ENCODE data around the gene HOXA9.
A peak's percentile ranks its signal among the peaks of the same experiment; 100 is the strongest.

The HOXA9 gene

GRCh38 chr7:27124902-27125689, 40.2 kb downstream of the HOXA9 start:
- no peak for DNase-seq

DNA sequence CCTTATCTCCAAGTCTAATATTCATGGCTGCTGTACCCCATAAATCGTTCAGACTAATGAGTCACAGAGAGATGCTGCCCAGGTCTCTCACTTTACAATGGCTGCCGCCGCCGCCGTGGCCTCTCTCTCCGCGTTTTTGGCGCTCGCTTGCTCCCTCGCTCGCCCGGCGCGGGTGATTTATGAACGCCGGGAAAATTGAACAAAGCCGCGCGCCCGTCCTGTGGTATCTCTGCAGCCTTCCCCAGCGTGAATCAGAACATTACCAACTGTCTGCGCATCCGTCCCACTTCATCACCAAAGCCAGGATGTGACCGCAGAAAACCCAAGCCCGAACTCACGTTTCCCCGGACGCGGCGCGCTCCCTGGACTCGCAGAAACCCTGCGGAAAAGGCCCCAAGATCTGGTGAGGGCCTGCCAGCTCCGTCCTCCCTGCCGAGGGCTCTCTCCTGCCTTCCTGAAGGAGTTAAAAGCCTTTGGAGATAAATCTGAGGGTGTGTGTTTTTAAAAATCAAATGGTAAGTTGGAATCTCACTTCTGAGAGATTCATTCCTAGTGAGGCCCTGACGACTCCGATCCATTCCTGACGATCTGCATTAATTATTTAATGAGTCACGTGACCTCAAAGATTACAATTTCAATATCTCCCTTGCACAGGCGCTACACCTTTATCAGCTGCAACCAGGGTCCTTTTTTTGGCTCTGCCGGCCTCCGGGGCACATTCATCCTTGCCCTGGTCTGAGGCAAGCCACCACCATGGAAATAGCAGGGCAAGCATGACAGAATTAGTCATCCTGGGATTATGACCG, 41.0 kb downstream of the HOXA9 start:
- peak; percentile 79 for DNase-seq

GRCh38 chr7:27123477-27124053, 41.8 kb downstream of the HOXA9 start:
- DNase-seq = no peak

- no peak for DNase-seq
Measured at GRCh38 chr7:27123007-27123476, 42.3 kb downstream of the HOXA9 start.

DNA sequence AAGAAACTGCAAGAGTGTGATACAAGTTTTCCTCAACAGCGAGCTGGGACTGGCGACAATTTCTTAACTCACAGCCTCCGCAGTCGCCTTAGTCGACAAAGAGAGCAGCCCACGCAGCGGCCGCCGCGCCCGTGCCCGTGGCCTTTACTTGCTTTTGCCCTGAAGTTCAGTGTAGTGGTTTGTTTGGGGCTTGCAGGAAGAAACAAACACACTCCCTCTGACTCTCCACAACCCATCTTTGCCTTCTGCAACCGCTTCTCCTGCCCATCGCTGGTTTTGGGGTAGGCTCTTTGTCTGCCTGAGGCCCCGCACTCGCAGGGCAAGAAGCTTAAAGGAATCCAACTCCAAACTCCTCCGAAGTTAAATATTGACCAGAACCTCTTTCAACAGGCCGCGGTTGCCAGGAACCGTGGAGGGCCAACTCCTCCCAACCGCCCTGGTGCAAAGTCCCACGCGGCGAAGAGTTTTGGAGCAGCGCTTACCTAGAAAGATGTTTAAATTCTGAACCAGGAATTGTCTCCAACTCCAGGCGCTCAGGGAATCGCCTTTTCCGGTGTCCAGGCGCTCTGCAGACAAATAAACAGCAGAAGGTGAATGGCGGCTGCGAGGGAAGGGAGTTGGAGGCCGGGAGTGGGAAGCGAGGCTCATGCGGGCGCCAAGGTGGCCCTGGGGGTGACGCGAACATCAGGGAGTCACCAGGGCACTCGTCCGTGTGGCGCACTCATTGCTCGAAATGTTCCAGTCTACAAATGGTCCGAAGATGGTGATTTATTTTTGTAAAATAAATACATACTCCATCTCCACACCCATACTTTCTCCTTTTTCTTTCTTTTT, 43.0 kb downstream of the HOXA9 start:
- DNase-seq = no peak

DNA sequence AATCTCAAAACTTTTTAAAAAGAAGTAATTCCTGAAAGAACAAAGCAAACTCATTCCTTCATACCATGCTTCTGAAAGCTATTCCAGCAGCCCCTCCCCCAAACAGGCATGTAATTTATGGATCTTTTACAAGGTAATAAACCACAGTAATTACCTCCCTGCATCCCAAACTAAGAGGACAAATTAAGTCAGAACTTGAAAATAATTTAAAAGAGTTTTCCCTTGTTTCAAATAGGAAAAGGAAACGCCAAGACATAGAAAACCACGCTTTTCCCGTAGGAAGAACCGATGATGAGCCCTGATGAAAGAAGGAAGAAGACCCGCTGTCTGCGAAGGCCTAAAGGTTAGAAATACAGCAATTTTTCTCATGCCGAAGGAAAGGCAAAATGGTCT, 43.7 kb downstream of the HOXA9 start:
- no peak for DNase-seq

DNA sequence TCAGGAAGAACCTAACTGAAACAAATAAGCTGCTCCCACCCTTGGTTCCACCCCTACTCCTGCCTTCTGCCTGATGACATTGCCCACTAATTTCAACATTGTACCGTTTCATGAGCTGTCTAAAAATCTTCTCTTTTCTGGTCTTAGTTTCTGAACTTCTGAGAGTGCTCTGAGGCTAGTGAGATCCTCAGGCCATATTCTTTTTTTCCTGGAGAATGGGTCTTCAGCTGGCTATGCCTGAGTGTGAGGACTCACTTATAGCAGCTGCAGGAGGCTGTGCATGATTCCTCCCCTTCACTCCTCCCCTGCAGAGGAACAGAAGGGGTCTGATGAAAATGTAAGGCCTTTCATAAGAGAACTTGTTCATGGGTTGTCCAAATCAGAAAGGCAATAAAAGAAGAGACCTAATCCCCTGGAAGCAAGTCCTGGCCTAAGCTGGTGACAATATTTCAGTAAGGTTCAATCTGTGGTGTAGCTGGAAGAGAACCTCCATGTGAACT, 45.9 kb downstream of the HOXA9 start:
- DNase-seq = no peak

DNA sequence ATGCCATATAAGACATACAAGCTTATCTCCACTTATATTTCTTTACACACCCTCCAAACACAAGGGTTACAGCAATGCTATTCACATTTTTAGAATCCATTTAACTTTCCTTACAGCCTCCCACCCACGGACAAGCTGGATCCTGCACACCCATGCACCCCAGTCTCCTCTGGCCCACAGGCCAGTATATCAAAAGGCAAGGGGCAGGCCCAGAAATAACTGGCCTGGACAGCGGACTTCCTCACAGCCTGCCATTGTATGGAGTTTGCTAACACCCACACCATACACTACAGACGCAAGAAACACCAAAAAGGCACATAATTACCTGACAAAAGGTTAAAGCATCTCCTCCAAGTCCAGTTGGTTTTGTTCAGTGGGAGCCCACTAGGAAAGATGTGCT, 46.8 kb downstream of the HOXA9 start:
- DNase-seq = no peak

- no peak for DNase-seq
Measured at GRCh38 chr7:27117887-27118491, 47.3 kb downstream of the HOXA9 start.

DNA sequence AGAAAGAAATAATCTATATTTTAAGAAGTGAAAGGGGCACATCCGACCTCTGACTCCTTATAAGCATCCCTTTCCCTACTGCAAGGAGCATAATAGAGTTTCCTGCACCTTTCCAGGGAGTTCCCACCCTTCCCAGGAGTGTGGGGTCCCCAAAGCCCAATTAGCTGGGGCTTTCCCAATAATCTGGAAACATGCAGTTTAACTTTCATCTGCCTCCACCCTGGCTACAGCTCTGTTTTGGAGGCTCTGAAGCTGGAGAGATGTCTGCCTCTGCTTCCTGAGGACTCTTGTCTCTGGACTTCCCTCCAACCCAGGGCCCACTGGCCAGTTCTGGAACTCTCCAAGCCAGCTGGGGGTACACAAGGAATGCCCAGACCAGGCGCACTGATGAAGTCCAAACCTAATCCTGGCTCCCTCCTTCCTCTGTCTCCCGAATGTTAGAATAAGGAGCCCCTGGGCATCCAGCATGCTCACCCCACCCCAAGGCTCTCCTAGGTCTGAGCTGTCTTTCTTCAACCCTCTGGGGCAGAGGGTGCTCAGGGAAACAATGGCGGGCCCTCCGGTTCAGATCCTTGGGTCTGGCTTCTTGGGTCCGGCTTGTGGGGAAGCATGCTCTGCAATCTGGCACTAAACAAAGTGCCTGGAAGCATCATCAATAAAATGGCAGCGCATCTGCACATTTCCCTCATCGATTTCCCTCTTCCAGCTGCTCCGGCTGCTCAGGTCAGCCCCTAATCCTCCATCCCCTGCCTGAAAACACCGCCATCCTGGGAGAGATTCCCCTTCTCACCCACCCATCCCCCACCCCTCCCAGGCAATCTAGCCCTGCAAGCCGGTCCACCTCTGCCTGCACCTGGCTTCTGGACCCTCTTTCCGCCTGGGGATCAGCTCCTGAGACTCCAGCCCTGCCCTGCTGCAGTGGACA, 48.1 kb downstream of the HOXA9 start:
- no peak for DNase-seq

GRCh38 chr7:27116031-27116961, 49.0 kb downstream of the HOXA9 start:
- no peak for DNase-seq

DNA sequence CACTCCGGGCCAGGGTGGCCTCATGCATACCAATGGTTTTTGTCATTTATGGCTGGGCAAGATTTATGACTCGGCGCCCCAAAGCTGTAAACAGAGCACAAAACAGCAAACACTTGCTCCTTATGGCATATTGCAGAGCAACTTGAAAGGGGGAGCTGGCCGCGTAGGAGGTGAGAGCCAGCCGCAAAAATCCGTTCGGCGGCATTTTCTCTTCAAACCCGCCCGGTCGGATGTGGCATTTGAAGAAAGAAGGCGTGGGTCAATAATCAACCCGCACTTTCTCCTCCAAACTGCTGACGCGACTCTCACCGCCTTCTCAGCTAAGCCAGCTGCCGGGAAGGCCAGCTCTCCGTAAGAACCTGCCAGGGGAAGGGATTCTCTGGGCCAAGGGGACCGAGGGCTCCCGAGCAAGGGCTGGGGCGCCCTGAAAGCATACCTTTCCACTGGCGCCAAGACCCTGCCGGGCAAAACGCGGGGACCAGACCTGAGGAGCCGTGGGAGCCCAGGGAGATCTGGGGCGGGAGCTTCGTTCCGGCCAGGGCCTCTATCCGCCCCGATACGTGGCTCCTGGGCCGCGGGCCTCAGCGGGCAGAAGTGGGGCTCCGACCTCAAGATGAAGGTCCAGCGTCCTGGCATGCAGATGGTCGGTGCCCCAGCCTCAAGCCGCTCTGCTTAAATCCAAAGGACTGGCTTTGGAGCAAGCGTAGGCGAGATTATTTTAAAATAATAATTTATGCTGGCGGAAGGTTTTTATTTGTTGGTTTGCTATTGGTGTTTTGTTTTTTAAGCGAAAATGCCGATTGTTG, 49.9 kb downstream of the HOXA9 start:
- peak; percentile 86 for DNase-seq

DNA sequence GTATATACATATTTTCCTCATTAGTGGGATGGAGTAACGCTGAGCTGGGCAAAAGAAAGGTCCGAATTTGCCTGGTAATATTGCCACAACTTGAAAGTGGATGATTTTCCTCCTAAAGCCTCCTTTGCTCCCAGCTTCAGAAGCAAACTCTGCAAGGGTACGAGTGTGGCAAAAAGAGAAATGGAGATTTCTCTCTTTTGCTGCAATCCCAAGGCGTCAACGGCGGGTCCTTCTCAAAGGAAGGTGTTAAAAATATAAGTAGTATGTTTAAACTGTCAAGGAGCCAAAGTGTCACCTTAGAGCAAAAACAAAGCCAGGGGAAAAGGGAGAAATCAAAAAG, 50.5 kb downstream of the HOXA9 start:
- DNase-seq = no peak

- no peak for DNase-seq
Measured at GRCh38 chr7:27113991-27114769, 51.2 kb downstream of the HOXA9 start.

DNA sequence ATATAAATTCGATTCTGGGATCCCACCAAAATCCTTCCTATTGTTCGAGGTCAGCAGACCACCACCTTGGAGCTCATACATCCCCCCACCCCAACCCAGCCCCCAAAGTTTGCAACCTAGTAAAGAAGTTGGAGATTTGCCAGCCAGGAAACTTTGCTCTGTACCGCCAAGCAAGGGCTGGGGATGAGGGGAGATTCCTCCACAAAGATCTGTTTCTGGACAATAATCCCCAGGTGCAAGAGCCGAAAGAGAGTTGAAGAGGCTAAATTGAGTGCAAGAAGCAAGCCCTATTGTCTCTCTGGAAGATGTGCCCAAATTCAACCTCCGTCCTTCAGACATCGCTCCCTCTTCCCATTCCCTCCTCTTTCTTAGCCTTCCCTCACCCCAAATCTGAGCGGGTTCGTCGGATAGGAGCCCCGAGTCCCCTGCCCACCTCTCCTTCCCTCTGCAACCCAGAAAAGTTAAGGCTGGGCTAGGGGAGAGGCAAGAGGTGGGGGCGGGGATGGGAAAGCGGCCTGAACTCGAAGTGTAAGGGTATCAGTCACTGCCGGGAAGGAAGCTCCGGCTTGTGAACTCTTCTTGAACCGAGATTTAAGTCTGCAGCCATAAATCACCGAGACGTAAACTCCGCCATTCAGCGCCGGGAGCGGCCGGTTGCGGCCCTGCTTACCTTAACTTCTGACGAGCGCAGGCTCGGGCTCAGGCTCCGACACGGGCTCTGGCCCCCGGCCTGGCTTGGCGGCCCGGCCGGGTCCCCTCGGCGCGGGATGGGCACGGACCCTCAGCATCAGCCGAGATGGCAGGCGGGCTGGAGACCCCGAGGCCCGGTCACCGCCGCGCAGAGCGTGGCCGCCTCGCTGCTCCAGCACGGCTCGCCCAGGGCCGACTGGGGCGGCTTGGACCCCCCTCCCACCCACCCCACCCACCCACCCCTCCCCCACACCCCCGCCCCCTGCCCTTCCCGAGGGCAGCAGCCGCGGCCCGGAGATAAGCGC, 52.1 kb downstream of the HOXA9 start:
- DNase-seq = no peak
